Keratinocyte (primary cell): ENCODE measurements around the gene TMUB1.

ENCODE experiments used
- CTCF ChIP-seq, 3 experiments: IDR thresholded peaks in 1 of 3; conservative IDR thresholded peaks in 1 of 3; optimal IDR thresholded peaks in 1 of 3; 2 replicates in 2 of 3; 3 replicates in 1 of 3; pipeline versions ENCODE3 to v1.5.1; 2011; ENCODE audit warnings: low read length in 3 of 3, mild to moderate bottlenecking in 3 of 3, moderate library complexity in 2 of 3, control low read depth in 1 of 3, inconsistent platforms in 1 of 3; ENCODE audit not compliant: insufficient read depth in 2 of 3; ENCODE audit errors: extremely low read depth in 1 of 3
- EZH2 ChIP-seq: IDR thresholded peaks from one replicate; pipeline ENCODE4 v1.6.1; 2012; ENCODE audit warnings: inconsistent platforms, mild to moderate bottlenecking, low read length, moderate library complexity

- TF ChIP-seq CTCF (optimal IDR thresholded peaks at IDR 0.05 in 1 of 3, IDR thresholded peaks at IDR 0.05 in 1 of 3, conservative IDR thresholded peaks at IDR 0.05 in 1 of 3; ENCODE audit: extremely low read depth in 1 of 3, insufficient read depth in 2 of 3, low read length in 3 of 3): no peak
- TF ChIP-seq EZH2: no peak
Measured at GRCh38 chr7:151123158-151123821, 40.0 kb upstream of the TMUB1 start.
